ENCODE data around the gene NXPE3. TPM values are rescaled to one million over a fixed set of nuclear protein-coding genes. Genes with fewer than 3 reads are reported as not detected.

The NXPE3 gene
- total and polyA plus RNA-seq, 12 donors: 7.6 to 50.3 (median 33.8) TPM

- ATAC-seq: peak in 1 of 8 donors; percentile 39
- intact Hi-C loops (cut with DNase I): loop anchor here in 8 of 10 donors (1.0 to 10.0 kb wide), 7 partner anchors 33 to 721 kb away; partner anchors contain the start of gene NFKBIZ (in 2 of the 8)
- WGBS, 2 donors: 56 to 57% methylated on average over 7 of the region's 7 CpGs
- TF ChIP-seq CTCF (IDR thresholded peaks at IDR 0.05): peak in 8 of 9 donors; percentile 35 to 70 (median 61)
- H3K27me3 ChIP-seq: no peaks in the 10 kb centered on the region
- no peak overlapping the region for H3K4me3 ChIP-seq
- H3K27ac ChIP-seq: peak overlapping the region in 1 of 10 donors; percentile 30
- H3K9me3 ChIP-seq: peaks cover 0 to 4% (median 0%) of the 10 kb centered on the region in 11 donors
- no peak for DNase-seq
- H3K36me3 ChIP-seq: peaks cover 0 to 32% (median 5%) of the 10 kb centered on the region in 9 donors
- peaks cover 0 to 41% (median 30%) of the 10 kb centered on the region in 9 donors for H3K4me1 ChIP-seq
Measured at GRCh38 chr3:101813817-101814440, 34.9 kb downstream of the NXPE3 start.

GRCh38 chr3:101814835-101815234 is 35.8 kb downstream of the NXPE3 start:
- peaks cover 0 to 41% (median 5%) of the 10 kb centered on the region in 9 donors for H3K36me3 ChIP-seq
- peaks cover 0 to 4% (median 0%) of the 10 kb centered on the region in 11 donors for H3K9me3 ChIP-seq
- intact Hi-C loops (cut with DNase I): loop anchor here in 8 of 10 donors (2.0 to 10.0 kb wide), 6 partner anchors 32 to 720 kb away; partner anchors contain the start of gene NFKBIZ (in 2 of the 8)
- no peaks in the 10 kb centered on the region for H3K27me3 ChIP-seq
- DNase-seq (no peak), ATAC-seq (peak in 6 of 8 donors; percentile 30 to 86 (median 54))
- no peak overlapping the region for H3K4me3 ChIP-seq
- 48 to 58% methylated on average over 3 of the region's 3 CpGs for WGBS, 2 donors
- H3K4me1 ChIP-seq: peaks cover 0 to 34% (median 24%) of the 10 kb centered on the region in 9 donors
- TF ChIP-seq CTCF (IDR thresholded peaks at IDR 0.05): no peak
- H3K27ac ChIP-seq: peak overlapping the region in 3 of 10 donors; percentile 18 to 43 (median 34)

- 77 to 78% methylated on average over 4 of the region's 4 CpGs for WGBS, 2 donors
- intact Hi-C loops (cut with DNase I): loop anchor here in 1 of 10 donors (10.0 kb wide), 1 partner anchor 718 kb away; no protein-coding TSS in a partner anchor
- no peak for TF ChIP-seq CTCF (IDR thresholded peaks at IDR 0.05)
Measured at GRCh38 chr3:101816215-101817149, 37.5 kb downstream of the NXPE3 start.

GRCh38 chr3:101817992-101818391 is 39.0 kb downstream of the NXPE3 start:
- Histone ChIP-seq H3K27ac (peak overlapping the region in 1 of 10 donors; percentile 19), H3K4me1 (peaks cover 0 to 28% (median 20%) of the 10 kb centered on the region in 9 donors), H3K27me3 (no peaks in the 10 kb centered on the region), H3K9me3 (no peaks in the 10 kb centered on the region), H3K36me3 (peaks cover 0 to 62% (median 15%) of the 10 kb centered on the region in 9 donors), H3K4me3 (no peak overlapping the region)
- no peak for ATAC-seq
- intact Hi-C loops (cut with DNase I): loop anchor here in 1 of 10 donors (10.0 kb wide), 1 partner anchor 717 kb away; no protein-coding TSS in a partner anchor
- WGBS, 2 donors: 93 to 99% methylated on average over 5 of the region's 5 CpGs
- no peak for TF ChIP-seq CTCF (IDR thresholded peaks at IDR 0.05)
- DNase-seq: no peak

More at GRCh38 chr3:101816215-101817149, 37.5 kb downstream of the NXPE3 start:
- ATAC-seq (peak in 4 of 8 donors; percentile 16 to 29 (median 22)), DNase-seq (no peak)
- no peak overlapping the region for H3K4me3 ChIP-seq
- H3K36me3 ChIP-seq: peaks cover 0 to 57% (median 5%) of the 10 kb centered on the region in 9 donors
- H3K9me3 ChIP-seq: no peaks in the 10 kb centered on the region
- peak overlapping the region in 3 of 10 donors; percentile 26 to 39 (median 36) for H3K27ac ChIP-seq
- H3K27me3 ChIP-seq: no peaks in the 10 kb centered on the region
- peaks cover 0 to 28% (median 20%) of the 10 kb centered on the region in 9 donors for H3K4me1 ChIP-seq

Data from heart right ventricle (tissue), 16 donors.